HL-60 (cell line): ENCODE measurements around the gene MGAT5B.

Experiments
- DNase-seq, 2 experiments: peaks; one replicate each; pipeline ENCODE4 v3.0.0-alpha.2; 2010 to 2020; ENCODE audit warnings: low read depth in 1 of 2, low spot score in 1 of 2
- H3K27ac ChIP-seq: fragments of 250-450 bp; sonication (Bioruptor Pico); replicated peaks from 2 replicates; pipeline ENCODE4 v1.5.1; 2020; ENCODE audit warnings: mild to moderate bottlenecking, moderate library complexity
- H3K27me3 ChIP-seq: fragments of 250-450 bp; sonication (Bioruptor Pico); 2 replicates; pipeline ENCODE4 v1.5.1; 2021; ENCODE audit warnings: mild to moderate bottlenecking, moderate library complexity; ENCODE audit not compliant: insufficient read depth, poor library complexity, severe bottlenecking
- H3K4me3 ChIP-seq: replicated peaks from 2 replicates; pipeline ENCODE4 v1.5.1; 2011; ENCODE audit warnings: mild to moderate bottlenecking, control low read depth, low read length; ENCODE audit not compliant: insufficient read depth
- CTCF ChIP-seq: IDR thresholded peaks from one replicate; pipeline ENCODE4 v1.5.1; 2011; ENCODE audit warnings: low read length, control low read depth, inconsistent platforms; ENCODE audit not compliant: insufficient read depth
- GABPA ChIP-seq: IDR thresholded peaks from 2 replicates; pipeline ENCODE4 v1.6.1; 2012; ENCODE audit warnings: low read depth
- POLR2AphosphoS5 ChIP-seq: IDR thresholded peaks from 2 replicates; pipeline ENCODE4 v1.6.1; 2012; ENCODE audit warnings: low read depth
- REST ChIP-seq: IDR thresholded peaks from 2 replicates; pipeline ENCODE4 v1.6.1; 2012; ENCODE audit warnings: low read depth; ENCODE audit not compliant: insufficient replicate concordance
- SPI1 ChIP-seq: IDR thresholded peaks from 2 replicates; pipeline ENCODE4 v1.6.1; 2012; ENCODE audit warnings: low read depth, mild to moderate bottlenecking, borderline replicate concordance

The MGAT5B gene

GRCh38 chr17:76988796-76989195 lies 120.6 kb downstream of the MGAT5B start:
- no peak for DNase-seq
- TF ChIP-seq REST = no peak
- TF ChIP-seq SPI1 = no peak
- TF ChIP-seq GABPA = no peak
- TF ChIP-seq POLR2AphosphoS5 = no peak
- no peak for TF ChIP-seq CTCF
- Histone ChIP-seq H3K27ac (no peak overlapping the region), H3K27me3 (no peaks in the 10 kb centered on the region), H3K4me3 (no peak overlapping the region)

GRCh38 chr17:76989519-76989918 lies 121.3 kb downstream of the MGAT5B start:
- H3K27ac ChIP-seq = no peak overlapping the region
- no peak overlapping the region for H3K4me3 ChIP-seq
- TF ChIP-seq SPI1 (no peak), REST (no peak), POLR2AphosphoS5 (no peak), CTCF (no peak), GABPA (no peak)
- DNase-seq = no peak
- H3K27me3 ChIP-seq = no peaks in the 10 kb centered on the region

GRCh38 chr17:76992891-76993290 lies 124.7 kb downstream of the MGAT5B start:
- no peak for DNase-seq
- Histone ChIP-seq H3K27me3 (peaks cover 3% of the 10 kb centered on the region), H3K27ac (no peak overlapping the region), H3K4me3 (no peak overlapping the region)
- TF ChIP-seq POLR2AphosphoS5 (no peak), GABPA (no peak), CTCF (no peak), REST (no peak), SPI1 (no peak)
